CD4-positive, alpha-beta T cell treated with Interleukin-12 subunit alpha and Interleukin-12 subunit beta, for 1 hour (primary cell): ENCODE data around the gene PTPRD.

Experiments
- DNase-seq: peaks from one replicate; pipeline ENCODE4 v3.0.0-alpha.2; 2020

PTPRD gene

DNA sequence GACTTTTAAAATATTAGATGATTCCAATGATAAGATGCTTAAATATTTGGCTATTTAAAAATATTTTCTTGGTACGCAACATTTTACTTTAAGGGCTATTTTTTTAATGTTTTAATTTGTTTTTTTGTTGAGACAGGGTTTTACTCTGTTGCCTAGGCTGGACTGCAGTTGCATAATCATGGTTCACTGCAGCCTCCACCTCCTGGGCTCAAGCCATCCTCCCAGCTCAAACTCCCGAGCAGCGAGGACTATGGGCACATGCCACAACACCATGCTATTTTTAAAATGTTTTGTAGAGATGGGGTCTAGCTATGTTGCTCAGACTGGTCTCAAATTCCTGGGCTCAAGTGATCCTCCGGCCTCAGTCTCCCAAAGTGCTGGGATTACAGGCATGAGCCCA, 1963.0 kb downstream of the PTPRD start:
- no peak for DNase-seq

GRCh38 chr9:8649160-8649559, 1963.6 kb downstream of the PTPRD start:
- no peak for DNase-seq

GRCh38 chr9:8648271-8648845, 1964.4 kb downstream of the PTPRD start:
- DNase-seq: no peak

GRCh38 chr9:8647824-8648223, 1965.0 kb downstream of the PTPRD start:
- no peak for DNase-seq

- no peak for DNase-seq
These were observed 1968.2 kb downstream of the PTPRD start for GRCh38 chr9:8644571-8644970.

- DNase-seq: no peak
These were observed 1968.9 kb downstream of the PTPRD start for GRCh38 chr9:8643896-8644295.

- DNase-seq: no peak
These were observed 1969.3 kb downstream of the PTPRD start for GRCh38 chr9:8643464-8643863.

DNA sequence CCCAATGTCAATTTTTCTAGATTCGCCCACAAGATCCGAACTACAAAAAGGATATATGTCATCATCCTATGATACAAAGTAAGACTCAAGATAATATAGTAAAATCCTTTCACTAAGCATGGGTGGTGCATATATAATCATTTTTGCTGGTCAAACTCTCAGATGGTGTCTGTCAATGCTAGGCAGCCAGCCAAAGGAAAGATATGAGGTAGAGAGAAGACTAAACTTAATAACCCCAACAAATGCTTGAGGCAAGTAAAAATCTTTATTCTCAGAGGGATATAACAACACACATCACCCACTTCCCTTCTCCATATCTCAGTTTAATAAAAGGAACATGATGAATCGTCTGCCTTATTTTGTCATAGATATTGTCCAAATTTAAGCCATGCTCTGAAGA, 1972.0 kb downstream of the PTPRD start:
- no peak for DNase-seq

- no peak for DNase-seq
These were observed 1975.2 kb downstream of the PTPRD start for GRCh38 chr9:8637626-8638025.

GRCh38 chr9:8633784-8634183, 1979.0 kb downstream of the PTPRD start:
- DNase-seq: no peak

DNA sequence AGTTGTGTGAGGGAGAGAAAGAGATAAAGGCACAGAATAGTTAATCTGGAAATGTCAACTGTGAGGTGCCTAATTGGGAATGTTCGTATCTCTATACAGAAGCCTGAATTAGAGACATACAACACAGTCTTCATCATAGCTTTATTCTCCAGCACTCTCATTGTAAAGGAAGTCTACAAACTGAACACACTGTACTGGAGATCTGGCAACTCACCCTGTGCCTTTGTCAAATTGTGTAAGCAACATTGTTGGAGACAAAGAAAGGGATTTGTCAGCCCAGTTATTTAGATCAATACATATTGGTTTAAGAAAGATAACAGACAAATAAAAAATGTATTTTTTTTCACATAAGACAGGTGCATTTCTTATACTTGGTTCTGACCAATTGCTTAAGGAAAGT, 1980.3 kb downstream of the PTPRD start:
- no peak for DNase-seq

DNA sequence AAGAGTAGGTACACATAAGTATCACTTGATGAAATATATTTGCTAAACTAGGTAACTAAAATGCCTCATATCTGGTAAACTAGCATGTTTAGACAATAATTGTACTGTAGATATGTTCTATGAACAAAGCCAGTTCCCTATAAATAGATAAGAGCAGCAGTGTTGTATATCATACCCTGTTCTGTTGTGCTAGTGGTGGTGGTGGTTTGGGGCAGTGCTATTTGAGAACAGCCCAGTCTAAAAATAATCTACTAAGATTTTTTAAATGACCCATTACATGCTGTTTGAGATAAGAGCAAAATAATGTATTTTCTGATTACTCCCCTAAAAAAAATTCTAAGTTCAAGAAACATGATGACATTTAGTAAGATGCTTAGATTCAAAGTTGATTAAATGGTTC, 1984.0 kb downstream of the PTPRD start:
- DNase-seq: no peak

GRCh38 chr9:8627976-8628679, 1984.7 kb downstream of the PTPRD start:
- no peak for DNase-seq

GRCh38 chr9:8622871-8623270, 1989.9 kb downstream of the PTPRD start:
- DNase-seq: no peak

- no peak for DNase-seq
These were observed 1990.5 kb downstream of the PTPRD start for GRCh38 chr9:8622222-8622802.

DNA sequence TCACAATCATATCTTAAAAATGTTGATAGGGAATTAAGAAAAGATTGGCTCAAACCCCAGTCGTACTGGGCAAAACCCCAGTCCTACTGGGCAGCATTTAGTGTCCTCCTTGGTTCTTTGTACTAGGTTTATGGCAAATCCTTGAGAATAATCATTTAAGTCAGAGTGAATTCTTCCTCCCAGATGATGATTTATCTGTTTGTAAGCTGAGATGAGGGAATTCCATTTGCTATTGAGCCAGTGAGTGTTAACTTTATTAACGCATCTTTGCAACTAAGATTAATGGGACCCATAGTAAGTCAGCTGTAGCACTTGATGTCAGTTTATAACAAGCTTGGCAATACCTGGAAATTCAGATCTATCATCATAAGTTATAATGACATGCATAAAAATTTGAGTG, 1991.4 kb downstream of the PTPRD start:
- no peak for DNase-seq

DNA sequence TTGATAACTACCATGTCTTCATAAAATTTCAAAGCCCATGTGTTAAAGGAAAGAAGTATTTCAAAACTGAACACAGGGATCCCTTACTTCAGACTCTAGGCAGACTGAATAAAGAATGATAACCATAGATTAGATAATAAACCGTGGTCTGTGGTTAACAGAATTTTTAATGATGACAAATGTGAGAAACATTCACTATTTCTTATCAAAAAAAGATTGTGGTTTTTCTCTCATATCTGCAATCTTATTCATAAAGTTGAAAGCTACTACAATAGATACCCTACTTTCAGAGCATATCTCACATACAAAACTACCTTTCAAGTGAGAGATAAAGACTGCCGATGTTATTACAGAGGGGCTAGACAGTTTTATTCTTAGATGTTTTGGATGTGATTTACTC, 1996.4 kb downstream of the PTPRD start:
- no peak for DNase-seq

DNA sequence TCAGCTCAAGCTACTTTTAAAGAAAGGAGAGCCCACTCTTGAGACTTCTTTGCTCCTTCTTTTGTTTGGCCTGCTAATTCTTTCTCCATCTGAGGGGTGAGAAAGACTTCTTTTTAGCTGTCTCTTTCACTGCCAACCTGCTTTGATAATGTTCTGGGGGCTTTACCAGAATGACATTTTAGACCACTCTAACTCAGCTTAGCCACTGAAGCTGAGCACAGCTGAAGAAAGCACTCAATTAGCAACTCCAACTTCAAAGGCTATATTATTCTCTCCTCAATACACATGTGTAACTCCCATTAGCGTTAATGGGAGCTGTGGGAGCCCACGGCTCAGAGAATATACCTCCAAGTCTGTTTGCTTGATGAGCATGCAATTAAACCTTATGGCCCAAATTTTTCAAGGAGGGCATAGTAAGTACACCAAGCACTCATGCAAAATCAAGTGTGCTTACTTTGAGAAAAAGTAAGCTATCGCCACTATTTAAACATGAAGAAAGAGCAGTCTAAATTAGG, 1997.8 kb downstream of the PTPRD start:
- no peak for DNase-seq

DNA sequence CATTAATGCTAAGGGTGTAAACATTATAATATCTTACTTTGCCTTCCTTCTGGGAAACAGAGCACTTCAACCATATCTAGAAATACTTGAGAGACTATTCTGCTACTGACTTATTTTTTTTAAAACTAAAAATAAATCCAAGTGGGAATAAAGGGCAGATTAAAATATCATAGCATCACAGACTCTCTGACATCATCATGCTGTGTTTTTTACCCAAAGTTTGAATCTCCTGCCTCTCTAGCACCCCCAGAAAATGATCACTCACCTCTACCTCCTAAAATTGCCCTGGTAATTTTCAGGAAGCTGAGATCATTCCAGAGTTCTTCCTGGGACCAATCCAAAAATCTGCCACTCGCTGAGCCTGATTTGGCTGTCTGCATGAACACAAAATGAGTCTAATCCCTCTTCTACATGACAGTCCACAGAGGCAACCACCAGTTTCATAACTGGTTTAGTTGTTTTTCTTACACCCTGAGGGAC, 1999.4 kb downstream of the PTPRD start:
- DNase-seq: no peak

GRCh38 chr9:8611153-8611552, 2001.6 kb downstream of the PTPRD start:
- no peak for DNase-seq

GRCh38 chr9:8610256-8610655, 2002.5 kb downstream of the PTPRD start:
- DNase-seq: no peak

- no peak for DNase-seq
These were observed 2007.7 kb downstream of the PTPRD start for GRCh38 chr9:8605096-8605495.

- no peak for DNase-seq
These were observed 2008.6 kb downstream of the PTPRD start for GRCh38 chr9:8604201-8604600.
